ENCODE data around the gene RAD51B.

- TF ChIP-seq CTCF (IDR thresholded peaks at IDR 0.05; ENCODE audit: poor library complexity) (no peak), EZH2 (IDR thresholded peaks at IDR 0.05; ENCODE audit: borderline replicate concordance) (no peak), EZH2phosphoT487 (IDR thresholded peaks at IDR 0.05; ENCODE audit: low read depth, severe bottlenecking, unreplicated experiment) (no peak)
Measured at GRCh38 chr14:67835596-67835995, 16.0 kb downstream of the RAD51B start.

Measured in hepatocyte (in vitro differentiated cells).